ENCODE results near the gene SCRN1. TPM values are rescaled to one million over a fixed set of nuclear protein-coding genes. Genes with fewer than 3 reads are reported as not detected.

The SCRN1 gene, protein sequence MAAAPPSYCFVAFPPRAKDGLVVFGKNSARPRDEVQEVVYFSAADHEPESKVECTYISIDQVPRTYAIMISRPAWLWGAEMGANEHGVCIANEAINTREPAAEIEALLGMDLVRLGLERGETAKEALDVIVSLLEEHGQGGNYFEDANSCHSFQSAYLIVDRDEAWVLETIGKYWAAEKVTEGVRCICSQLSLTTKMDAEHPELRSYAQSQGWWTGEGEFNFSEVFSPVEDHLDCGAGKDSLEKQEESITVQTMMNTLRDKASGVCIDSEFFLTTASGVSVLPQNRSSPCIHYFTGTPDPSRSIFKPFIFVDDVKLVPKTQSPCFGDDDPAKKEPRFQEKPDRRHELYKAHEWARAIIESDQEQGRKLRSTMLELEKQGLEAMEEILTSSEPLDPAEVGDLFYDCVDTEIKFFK
- 85.6 TPM for total RNA-seq
- polyA plus RNA-seq (ENCODE audit: insufficient read depth, low read depth, low replicate concordance), result 22.2 TPM
- long read RNA-seq, donor 1, full-length matches to known transcripts, result 10 of 10 reads
- long read RNA-seq, donor 1, partial matches to known transcripts, result 0 of 10 reads
- long read RNA-seq, donor 1, other reads (novel, unspliced or antisense), result 0 of 10 reads
- long read RNA-seq, donor 2, full-length matches to known transcripts, result 13 of 13 reads
- long read RNA-seq, donor 2, partial matches to known transcripts, result 0 of 13 reads
- long read RNA-seq, donor 2, other reads (novel, unspliced or antisense), result 0 of 13 reads
- long read RNA-seq, donor 3, full-length matches to known transcripts, result 9 of 9 reads
- long read RNA-seq, donor 3, partial matches to known transcripts, result 0 of 9 reads
- long read RNA-seq, donor 3, other reads (novel, unspliced or antisense), result 0 of 9 reads
- long read RNA-seq, donor 4, full-length matches to known transcripts, result 10 of 10 reads
- long read RNA-seq, donor 4, partial matches to known transcripts, result 0 of 10 reads
- long read RNA-seq, donor 4, other reads (novel, unspliced or antisense), result 0 of 10 reads
- long read RNA-seq, donor 5, result 0 reads
- long read RNA-seq, donor 6, full-length matches to known transcripts, result 3 of 13 reads
- long read RNA-seq, donor 6, partial matches to known transcripts, result 10 of 13 reads
- long read RNA-seq, donor 6, other reads (novel, unspliced or antisense), result 0 of 13 reads
- long read RNA-seq, donor 7, full-length matches to known transcripts, result 68 of 110 reads
- long read RNA-seq, donor 7, partial matches to known transcripts, result 3 of 110 reads
- long read RNA-seq, donor 7, other reads (novel, unspliced or antisense), result 39 of 110 reads
- long read RNA-seq, donor 8, full-length matches to known transcripts, result 10 of 10 reads
- long read RNA-seq, donor 8, partial matches to known transcripts, result 0 of 10 reads
- long read RNA-seq, donor 8, other reads (novel, unspliced or antisense), result 0 of 10 reads
- long read RNA-seq, donor 9, full-length matches to known transcripts, result 3 of 3 reads
- long read RNA-seq, donor 9, partial matches to known transcripts, result 0 of 3 reads
- long read RNA-seq, donor 9, other reads (novel, unspliced or antisense), result 0 of 3 reads
- long read RNA-seq, donor 10, full-length matches to known transcripts, result 11 of 11 reads
- long read RNA-seq, donor 10, partial matches to known transcripts, result 0 of 11 reads
- long read RNA-seq, donor 10, other reads (novel, unspliced or antisense), result 0 of 11 reads

DNA sequence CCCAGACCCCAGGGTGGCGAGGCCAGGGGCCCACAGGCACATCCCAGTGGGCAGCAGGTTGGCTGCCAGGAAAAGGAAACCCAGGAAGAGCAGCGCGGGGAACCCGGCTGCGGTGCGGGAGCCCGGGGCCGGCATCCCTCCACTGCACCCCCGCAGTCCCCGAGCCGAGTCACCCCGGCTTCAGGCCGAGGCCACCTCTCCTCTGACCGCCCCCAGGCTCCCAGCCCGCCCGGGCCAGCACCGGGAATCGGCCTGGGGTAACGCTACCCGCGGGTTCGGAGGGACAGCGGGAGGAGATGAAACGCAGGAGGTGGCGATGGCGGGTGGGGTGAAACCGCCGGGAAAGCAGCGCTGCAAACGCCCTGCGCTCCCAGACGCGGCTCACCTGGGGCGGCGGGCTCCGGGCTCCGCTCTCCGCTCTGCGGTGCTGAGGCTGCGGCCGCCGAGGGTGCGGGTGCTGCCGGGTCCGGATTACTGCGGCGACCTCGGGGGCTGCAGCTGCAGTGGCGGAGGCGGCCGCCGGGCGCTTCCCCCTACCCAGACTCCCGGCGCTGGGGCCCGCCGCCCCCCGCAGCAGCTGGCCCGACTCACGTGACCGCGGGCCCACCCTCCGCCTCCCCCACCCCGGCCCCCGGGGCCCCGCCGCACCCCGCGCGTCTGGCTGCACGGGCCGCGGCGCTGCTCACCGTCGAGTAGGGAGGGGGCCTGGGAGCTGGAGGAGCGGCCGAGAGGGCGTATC is at the start of gene SCRN1:
Gene SCRN1, minus strand, starts transcription at position 545 of the 739 bp plus-strand sequence. CDS start 20,734 bp downstream, outside the sequence.
- peaks cover 0 to 10% (median 0%) of the 10 kb centered on the region in 3 donors for H3K9me3 ChIP-seq (ENCODE audit: control insufficient read depth in 2 of 3, insufficient read depth in 1 of 3, low read length in 3 of 3)
- no peaks in the 10 kb centered on the region for H3K36me3 ChIP-seq (ENCODE audit: control insufficient read depth in 2 of 3, insufficient read depth in 3 of 3, low read length in 3 of 3)
- H3K9ac ChIP-seq (ENCODE audit: low read length in 3 of 3), result peak within 1 kb of the TSS; percentile 48 to 85 (median 52)
- H3K27ac ChIP-seq (ENCODE audit: low read depth in 2 of 2, low read length in 2 of 2), result peak within 1 kb of the TSS; percentile 81 to 91
- intact Hi-C loops (cut with DNase I), result no loop called here
- no peak for FAIRE-seq
- DNase-seq, result peak in 4 of 5 donors; percentile 74 to 87 (median 78)
- no peaks in the 10 kb centered on the region for H3K27me3 ChIP-seq (ENCODE audit: control insufficient read depth, insufficient read depth, low read length)
- TF ChIP-seq, protein P1, sequence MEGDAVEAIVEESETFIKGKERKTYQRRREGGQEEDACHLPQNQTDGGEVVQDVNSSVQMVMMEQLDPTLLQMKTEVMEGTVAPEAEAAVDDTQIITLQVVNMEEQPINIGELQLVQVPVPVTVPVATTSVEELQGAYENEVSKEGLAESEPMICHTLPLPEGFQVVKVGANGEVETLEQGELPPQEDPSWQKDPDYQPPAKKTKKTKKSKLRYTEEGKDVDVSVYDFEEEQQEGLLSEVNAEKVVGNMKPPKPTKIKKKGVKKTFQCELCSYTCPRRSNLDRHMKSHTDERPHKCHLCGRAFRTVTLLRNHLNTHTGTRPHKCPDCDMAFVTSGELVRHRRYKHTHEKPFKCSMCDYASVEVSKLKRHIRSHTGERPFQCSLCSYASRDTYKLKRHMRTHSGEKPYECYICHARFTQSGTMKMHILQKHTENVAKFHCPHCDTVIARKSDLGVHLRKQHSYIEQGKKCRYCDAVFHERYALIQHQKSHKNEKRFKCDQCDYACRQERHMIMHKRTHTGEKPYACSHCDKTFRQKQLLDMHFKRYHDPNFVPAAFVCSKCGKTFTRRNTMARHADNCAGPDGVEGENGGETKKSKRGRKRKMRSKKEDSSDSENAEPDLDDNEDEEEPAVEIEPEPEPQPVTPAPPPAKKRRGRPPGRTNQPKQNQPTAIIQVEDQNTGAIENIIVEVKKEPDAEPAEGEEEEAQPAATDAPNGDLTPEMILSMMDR (IDR thresholded peaks at IDR 0.05; ENCODE audit: borderline replicate concordance, extremely low read depth, insufficient read depth), result peak; percentile 10
- peak within 1 kb of the TSS; percentile 55 to 69 (median 69) for H3K4me3 ChIP-seq (ENCODE audit: low read length in 3 of 3)
- H3K4me1 ChIP-seq (ENCODE audit: control insufficient read depth in 2 of 3, insufficient read depth in 2 of 3, low read depth in 1 of 3, low read length in 3 of 3), result peaks cover 0 to 3% (median 2%) of the 10 kb centered on the region in 3 donors

DNA sequence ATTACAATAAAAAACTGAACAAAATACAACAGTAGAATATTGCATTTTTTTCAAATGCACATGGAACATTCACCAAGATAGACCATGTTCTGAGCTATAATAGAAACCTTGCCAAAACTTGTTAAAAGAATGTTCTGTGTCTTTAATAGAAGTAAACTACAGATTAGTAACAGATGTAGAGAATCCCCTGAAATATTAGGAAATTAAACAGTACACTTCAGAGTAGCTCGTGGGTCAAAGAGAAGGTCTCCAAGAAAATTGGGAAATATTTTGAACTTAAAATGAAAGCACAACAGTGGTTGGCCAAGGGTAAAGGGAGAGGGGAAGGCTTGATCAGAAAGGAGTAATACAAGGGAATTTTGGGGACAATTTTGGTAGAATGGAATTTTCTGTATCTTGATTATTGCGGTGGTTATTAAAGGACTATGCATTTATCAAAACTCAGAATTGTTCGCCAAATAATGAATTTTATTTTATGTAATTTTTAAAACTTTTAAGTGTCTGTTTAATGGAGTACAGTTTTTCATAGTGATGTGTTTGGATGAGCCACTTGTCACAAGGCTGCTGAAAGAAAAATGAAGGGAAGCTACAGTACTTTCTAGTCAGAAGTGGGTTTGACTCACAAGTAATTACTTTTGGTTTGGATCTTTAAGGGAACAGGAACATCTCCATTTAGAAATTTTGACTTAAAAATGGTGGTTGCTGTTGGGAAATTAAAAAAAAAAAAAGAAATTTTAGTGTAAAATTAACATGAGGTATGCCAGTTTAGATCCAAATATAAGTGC is 48.8 kb upstream of the SCRN1 start:
- no peak overlapping the region for H3K4me3 ChIP-seq (ENCODE audit: low read length in 3 of 3)
- H3K9ac ChIP-seq (ENCODE audit: low read length in 3 of 3), result no peak overlapping the region
- no peak for FAIRE-seq
- H3K27ac ChIP-seq (ENCODE audit: low read depth in 2 of 2, low read length in 2 of 2), result no peak overlapping the region
- no peaks in the 10 kb centered on the region for H3K9me3 ChIP-seq (ENCODE audit: control insufficient read depth in 2 of 3, insufficient read depth in 1 of 3, low read length in 3 of 3)
- intact Hi-C loops (cut with DNase I), result no loop called here
- TF ChIP-seq, protein P1 (IDR thresholded peaks at IDR 0.05; ENCODE audit: borderline replicate concordance, extremely low read depth, insufficient read depth), result no peak
- no peak for DNase-seq
- H3K27me3 ChIP-seq (ENCODE audit: control insufficient read depth, insufficient read depth, low read length), result no peaks in the 10 kb centered on the region
- no peaks in the 10 kb centered on the region for H3K36me3 ChIP-seq (ENCODE audit: control insufficient read depth in 2 of 3, insufficient read depth in 3 of 3, low read length in 3 of 3)
- no peaks in the 10 kb centered on the region for H3K4me1 ChIP-seq (ENCODE audit: control insufficient read depth in 2 of 3, insufficient read depth in 2 of 3, low read depth in 1 of 3, low read length in 3 of 3)

All from kidney (tissue), 22 donors.